OCI-LY3 (cell line): ENCODE results near the gene NINL.
A peak's percentile ranks its signal among the peaks of the same experiment; 100 is the strongest.

Experiments
- H2AFZ ChIP-seq: fragments of 200-600, 300-600 bp; shearing (Covaris generic); 2 replicates; pipeline ENCODE4 v1.6.0; 2014; ENCODE audit warnings: antibody characterized with exemption, low read depth, low read length
- H3K27ac ChIP-seq: fragments of 200-600, 300-600 bp; sonication (generic); 2 replicates; pipeline ENCODE4 v1.5.1; 2014; ENCODE audit warnings: mild to moderate bottlenecking, low read length, moderate library complexity, mixed read lengths
- H3K27me3 ChIP-seq: fragments of 200-600, 300-600 bp; sonication (generic); 2 replicates; pipeline ENCODE4 v1.6.1; 2014; ENCODE audit warnings: low read depth, low read length, mixed read lengths
- H3K36me3 ChIP-seq: fragments of 200-600, 300-600 bp; sonication (generic); replicated peaks from 2 replicates; pipeline ENCODE3; 2014; ENCODE audit warnings: low read depth, low read length, mixed read lengths
- H3K4me1 ChIP-seq: fragments of 300-600, 200-600 bp; sonication (generic); 2 replicates; pipeline ENCODE4 v1.6.1; 2014; ENCODE audit warnings: low read length, mixed read lengths
- H3K4me2 ChIP-seq: fragments of 200-600, 300-600 bp; sonication (generic); 2 replicates; pipeline ENCODE4 v1.6.1; 2014; ENCODE audit warnings: low read length, mixed read lengths
- H3K4me3 ChIP-seq: fragments of 300-600, 200-600 bp; sonication (generic); 2 replicates; pipeline ENCODE4 v1.5.1; 2014; ENCODE audit warnings: antibody characterized with exemption, mild to moderate bottlenecking, low read length, moderate library complexity
- H3K79me2 ChIP-seq: fragments of 300-600, 200-600 bp; shearing (Covaris generic); 2 replicates; pipeline ENCODE4 v1.6.1; 2014; ENCODE audit warnings: mild to moderate bottlenecking, low read length, mixed read lengths
- H3K9ac ChIP-seq: fragments of 300-600, 200-600 bp; shearing (Covaris generic); 2 replicates; pipeline ENCODE4 v1.6.0; 2014; ENCODE audit warnings: mild to moderate bottlenecking, low read length, moderate library complexity
- H3K9me3 ChIP-seq: fragments of 200-600, 300-600 bp; shearing (Covaris generic); 2 replicates; pipeline ENCODE4 v1.6.1; 2014; ENCODE audit warnings: low read length, mixed read lengths; ENCODE audit not compliant: insufficient read depth
- H4K20me1 ChIP-seq: fragments of 200-600, 300-600 bp; sonication (generic); 2 replicates; pipeline ENCODE4 v1.6.1; 2016; ENCODE audit warnings: low read length, mixed read lengths; ENCODE audit not compliant: insufficient read depth
- CTCF ChIP-seq: fragments of 200-600, 300-600 bp; sonication (generic); IDR thresholded peaks from 2 replicates; pipeline ENCODE4 v1.5.1; 2014; ENCODE audit warnings: antibody characterized with exemption, low read length, low read depth
- EZH2phosphoT487 ChIP-seq: fragments of 200-600 bp; shearing (Covaris generic); IDR thresholded peaks from 2 replicates; pipeline ENCODE4 v1.6.1; 2018; ENCODE audit warnings: antibody characterized with exemption, mixed run types, low read depth

NINL gene

GRCh38 chr20:25421102-25421501, 164.2 kb downstream of the NINL start:
- no peaks in the 10 kb centered on the region for H3K9me3 ChIP-seq
- H3K27ac ChIP-seq: no peak overlapping the region
- no peak overlapping the region for H3K4me3 ChIP-seq
- TF ChIP-seq CTCF (no peak), EZH2phosphoT487 (no peak)
- no peak overlapping the region for H3K4me2 ChIP-seq
- no peaks in the 10 kb centered on the region for H4K20me1 ChIP-seq
- H3K27me3 ChIP-seq: no peaks in the 10 kb centered on the region
- peaks cover 6% of the 10 kb centered on the region for H3K79me2 ChIP-seq
- no peak overlapping the region for H3K9ac ChIP-seq
- no peak overlapping the region for H2AFZ ChIP-seq
- H3K36me3 ChIP-seq: peaks cover 55% of the 10 kb centered on the region
- H3K4me1 ChIP-seq: no peaks in the 10 kb centered on the region

GRCh38 chr20:25418776-25419175, 166.6 kb downstream of the NINL start:
- Histone ChIP-seq H3K36me3 (peaks cover 48% of the 10 kb centered on the region), H3K4me1 (no peaks in the 10 kb centered on the region), H3K4me2 (no peak overlapping the region), H2AFZ (no peak overlapping the region), H3K79me2 (peaks cover 20% of the 10 kb centered on the region), H3K27me3 (no peaks in the 10 kb centered on the region), H3K4me3 (no peak overlapping the region), H3K9me3 (no peaks in the 10 kb centered on the region), H3K9ac (no peak overlapping the region), H3K27ac (no peak overlapping the region), H4K20me1 (peaks cover 9% of the 10 kb centered on the region; the same call in 1 of the 2 replicates)
- TF ChIP-seq CTCF (no peak), EZH2phosphoT487 (no peak)

- Histone ChIP-seq H2AFZ (no peak overlapping the region), H3K4me3 (peak overlapping the region; percentile 96), H4K20me1 (0 out of 2 replicates have a peak, but pooled peaks cover 4% of the 10 kb centered on the region), H3K27me3 (no peaks in the 10 kb centered on the region), H3K36me3 (peaks cover 17% of the 10 kb centered on the region), H3K9me3 (peaks cover 8% of the 10 kb centered on the region), H3K79me2 (peaks cover 63% of the 10 kb centered on the region), H3K4me1 (peaks cover 10% of the 10 kb centered on the region), H3K4me2 (peak overlapping the region; percentile 90), H3K27ac (no peak overlapping the region), H3K9ac (peak overlapping the region; percentile 94; the same call in 1 of the 2 replicates)
- TF ChIP-seq EZH2phosphoT487 (no peak), CTCF (no peak)
Measured at GRCh38 chr20:25408890-25409289, 176.4 kb downstream of the NINL start.

GRCh38 chr20:25408170-25408547, 177.2 kb downstream of the NINL start:
- peaks cover 56% of the 10 kb centered on the region for H3K79me2 ChIP-seq
- H3K27ac ChIP-seq: peak overlapping the region; percentile 60

More at GRCh38 chr20:25408170-25408547, 177.2 kb downstream of the NINL start:
- Histone ChIP-seq H3K4me3 (peak overlapping the region; percentile 96), H3K4me1 (peaks cover 10% of the 10 kb centered on the region), H3K9ac (peak overlapping the region; percentile 94), H4K20me1 (0 out of 2 replicates have a peak, but pooled peaks cover 4% of the 10 kb centered on the region), H3K36me3 (peaks cover 12% of the 10 kb centered on the region), H3K9me3 (peaks cover 15% of the 10 kb centered on the region), H3K27me3 (no peaks in the 10 kb centered on the region), H3K4me2 (peak overlapping the region; percentile 90), H2AFZ (peak overlapping the region; percentile 93)
- no peak for TF ChIP-seq CTCF
- TF ChIP-seq EZH2phosphoT487: no peak
